BE2C (cell line): ENCODE data around the gene PPP2R1B.

ENCODE experiments used
- DNase-seq: peaks from one replicate; pipeline ENCODE4 v3.0.0-alpha.2; 2020
- H3K27me3 ChIP-seq: fragments of 250-450 bp; sonication (Bioruptor Pico); 2 replicates; pipeline ENCODE4 v1.5.1; 2020; ENCODE audit warnings: mild to moderate bottlenecking
- H3K36me3 ChIP-seq: fragments of 250-450 bp; sonication (Bioruptor Pico); 2 replicates; pipeline ENCODE4 v1.5.1; 2020; ENCODE audit warnings: mild to moderate bottlenecking
- H3K4me1 ChIP-seq: fragments of 250-450 bp; sonication (Bioruptor Pico); 2 replicates; pipeline ENCODE4 v1.5.1; 2020
- H3K4me3 ChIP-seq: 2 replicates; pipeline ENCODE4 v1.5.1; 2011; ENCODE audit warnings: low read depth, low read length
- H3K9me3 ChIP-seq: fragments of 250-450 bp; sonication (Bioruptor Pico); 2 replicates; pipeline ENCODE4 v1.5.1; 2020
- TF ChIP-seq, protein P1 (sequence below): IDR thresholded peaks from 2 replicates; pipeline ENCODE4 v1.5.1; 2012; ENCODE audit warnings: mild to moderate bottlenecking, low read depth, low read length

The PPP2R1B gene

GRCh38 chr11:111749646-111750045, 16.5 kb downstream of the PPP2R1B start:
- no peak for DNase-seq
- no peaks in the 10 kb centered on the region for H3K4me1 ChIP-seq
- H3K36me3 ChIP-seq: peaks cover 44% of the 10 kb centered on the region
- H3K27me3 ChIP-seq: no peaks in the 10 kb centered on the region
- TF ChIP-seq, protein P1, sequence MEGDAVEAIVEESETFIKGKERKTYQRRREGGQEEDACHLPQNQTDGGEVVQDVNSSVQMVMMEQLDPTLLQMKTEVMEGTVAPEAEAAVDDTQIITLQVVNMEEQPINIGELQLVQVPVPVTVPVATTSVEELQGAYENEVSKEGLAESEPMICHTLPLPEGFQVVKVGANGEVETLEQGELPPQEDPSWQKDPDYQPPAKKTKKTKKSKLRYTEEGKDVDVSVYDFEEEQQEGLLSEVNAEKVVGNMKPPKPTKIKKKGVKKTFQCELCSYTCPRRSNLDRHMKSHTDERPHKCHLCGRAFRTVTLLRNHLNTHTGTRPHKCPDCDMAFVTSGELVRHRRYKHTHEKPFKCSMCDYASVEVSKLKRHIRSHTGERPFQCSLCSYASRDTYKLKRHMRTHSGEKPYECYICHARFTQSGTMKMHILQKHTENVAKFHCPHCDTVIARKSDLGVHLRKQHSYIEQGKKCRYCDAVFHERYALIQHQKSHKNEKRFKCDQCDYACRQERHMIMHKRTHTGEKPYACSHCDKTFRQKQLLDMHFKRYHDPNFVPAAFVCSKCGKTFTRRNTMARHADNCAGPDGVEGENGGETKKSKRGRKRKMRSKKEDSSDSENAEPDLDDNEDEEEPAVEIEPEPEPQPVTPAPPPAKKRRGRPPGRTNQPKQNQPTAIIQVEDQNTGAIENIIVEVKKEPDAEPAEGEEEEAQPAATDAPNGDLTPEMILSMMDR: no peak
- H3K9me3 ChIP-seq: no peaks in the 10 kb centered on the region
- H3K4me3 ChIP-seq: no peak overlapping the region

DNA sequence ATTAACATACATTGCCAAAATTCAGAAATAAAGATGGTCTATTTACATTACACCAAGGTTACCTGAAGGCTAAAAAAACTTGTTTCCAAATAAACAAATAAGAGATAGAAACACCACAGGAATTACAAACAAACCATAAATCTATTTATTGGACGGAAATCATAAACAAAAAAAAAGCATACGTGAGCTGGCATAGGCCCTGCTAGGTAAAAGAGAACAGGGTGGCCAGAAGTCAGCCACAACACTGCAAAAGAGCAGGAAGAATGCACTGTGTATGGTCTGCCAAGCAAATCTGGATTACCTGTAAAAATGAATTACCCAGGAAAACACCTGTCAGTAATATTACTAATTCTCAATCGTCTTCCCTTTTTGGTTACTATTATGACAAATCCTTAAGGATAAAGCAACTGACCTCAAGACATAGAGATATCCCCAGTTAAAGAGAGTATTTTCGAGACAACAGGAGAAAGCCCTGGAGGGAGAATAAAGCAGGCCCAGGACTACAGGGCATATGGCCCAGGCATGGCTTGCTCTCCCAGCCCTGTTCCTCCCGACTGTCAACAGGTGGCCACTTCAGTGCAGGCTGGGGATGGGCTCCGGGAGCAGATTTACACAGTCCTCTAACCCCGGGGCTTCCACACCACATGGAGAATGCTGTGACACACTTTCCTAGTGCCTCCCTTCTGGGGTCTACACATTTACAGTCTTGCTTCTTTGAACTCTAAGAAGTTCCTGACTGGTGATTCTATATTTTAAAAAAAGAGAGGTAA, 18.0 kb downstream of the PPP2R1B start:
- H3K36me3 ChIP-seq: peaks cover 41% of the 10 kb centered on the region
- no peaks in the 10 kb centered on the region for H3K27me3 ChIP-seq
- TF ChIP-seq, protein P1: no peak
- no peak overlapping the region for H3K4me3 ChIP-seq
- no peak for DNase-seq
- H3K9me3 ChIP-seq: no peaks in the 10 kb centered on the region
- H3K4me1 ChIP-seq: no peaks in the 10 kb centered on the region

DNA sequence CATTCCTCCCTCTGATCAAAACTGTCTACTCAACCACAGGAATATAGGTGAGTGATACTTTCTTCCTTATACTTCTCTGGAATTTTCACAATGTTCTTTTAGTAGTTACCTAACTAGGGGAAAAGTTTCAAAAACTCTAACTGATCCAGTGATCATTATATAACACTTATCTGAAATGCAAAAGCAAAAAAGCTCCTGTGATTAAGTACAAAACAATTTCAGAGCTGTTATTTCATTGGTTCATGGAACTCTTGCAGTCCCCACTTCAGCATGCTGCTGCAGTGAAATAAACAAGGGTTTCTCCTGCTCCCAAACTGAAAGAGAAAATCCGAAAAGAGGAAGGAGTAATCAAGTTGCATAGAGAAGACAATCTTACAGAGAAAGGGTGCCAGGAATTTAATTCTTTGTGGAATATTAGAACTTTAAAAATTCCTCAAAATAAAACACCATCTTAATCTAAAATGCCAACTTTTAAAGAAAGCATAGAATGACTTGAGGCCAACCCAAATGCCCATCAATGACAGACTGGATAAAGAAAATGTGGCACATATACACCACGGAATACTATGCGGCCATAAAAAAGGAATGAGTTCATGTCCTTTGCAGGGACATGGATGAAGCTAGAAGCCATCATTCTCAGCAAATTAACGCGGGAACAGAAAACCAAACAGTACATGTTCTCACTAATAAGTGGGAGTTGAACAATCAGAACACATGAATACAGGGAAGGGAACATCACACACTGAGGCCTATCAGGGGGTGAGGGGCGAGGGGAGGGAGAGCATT, 20.3 kb downstream of the PPP2R1B start:
- no peaks in the 10 kb centered on the region for H3K27me3 ChIP-seq
- H3K4me3 ChIP-seq: no peak overlapping the region
- TF ChIP-seq, protein P1: no peak
- DNase-seq: no peak
- no peaks in the 10 kb centered on the region for H3K9me3 ChIP-seq
- H3K36me3 ChIP-seq: peaks cover 42% of the 10 kb centered on the region
- no peaks in the 10 kb centered on the region for H3K4me1 ChIP-seq

DNA sequence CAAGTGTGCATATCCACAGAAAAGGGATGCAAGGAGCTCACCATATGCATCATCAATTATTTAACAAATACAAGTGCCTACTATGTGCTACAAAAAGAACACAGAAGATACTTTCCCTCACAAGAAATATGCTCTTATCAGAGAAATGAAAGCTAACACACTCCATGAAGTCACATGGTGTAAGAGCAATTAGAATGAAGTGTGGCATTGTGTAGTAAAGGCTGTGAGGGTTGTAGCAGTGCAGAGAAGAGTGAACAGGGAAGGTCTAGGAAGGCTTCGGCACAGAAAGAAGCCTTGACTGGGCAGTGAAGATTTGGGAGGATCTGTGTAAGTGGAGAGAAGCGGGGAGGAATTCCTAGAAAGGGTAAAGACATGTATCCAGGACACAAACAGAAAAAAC, 22.5 kb downstream of the PPP2R1B start:
- Histone ChIP-seq H3K27me3 (no peaks in the 10 kb centered on the region), H3K4me1 (no peaks in the 10 kb centered on the region), H3K4me3 (no peak overlapping the region), H3K36me3 (peaks cover 35% of the 10 kb centered on the region), H3K9me3 (no peaks in the 10 kb centered on the region)
- DNase-seq: no peak
- TF ChIP-seq, protein P1: no peak

- Histone ChIP-seq H3K4me3 (no peak overlapping the region), H3K4me1 (no peaks in the 10 kb centered on the region; the same call in 1 of the 2 replicates), H3K9me3 (no peaks in the 10 kb centered on the region), H3K27me3 (no peaks in the 10 kb centered on the region), H3K36me3 (peaks cover 30% of the 10 kb centered on the region)
- no peak for DNase-seq
- TF ChIP-seq, protein P1: no peak
These were observed 24.4 kb downstream of the PPP2R1B start for GRCh38 chr11:111741751-111742150.

DNA sequence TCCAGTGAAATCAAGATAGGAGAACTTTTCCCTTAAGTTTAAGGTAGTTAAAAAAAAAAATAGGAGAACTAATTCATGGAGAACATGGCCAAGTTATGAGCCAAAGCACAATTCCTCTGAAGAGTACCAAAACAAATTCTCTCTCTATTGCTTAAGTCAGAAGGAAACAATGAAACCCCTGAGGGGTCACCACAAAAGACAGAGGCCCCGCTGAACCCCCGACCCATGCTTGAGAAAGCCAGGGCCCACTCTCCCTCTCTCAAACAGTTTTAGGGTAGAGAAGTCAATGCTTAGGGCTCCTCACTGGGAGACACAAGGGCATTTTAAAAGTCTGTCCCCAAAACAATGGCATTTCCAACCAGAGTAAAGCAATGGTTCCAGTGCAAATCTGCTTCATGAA, 26.9 kb downstream of the PPP2R1B start:
- Histone ChIP-seq H3K36me3 (peaks cover 22% of the 10 kb centered on the region), H3K9me3 (no peaks in the 10 kb centered on the region), H3K4me1 (peaks cover 14% of the 10 kb centered on the region), H3K4me3 (no peak overlapping the region), H3K27me3 (no peaks in the 10 kb centered on the region)
- TF ChIP-seq, protein P1: no peak
- DNase-seq: no peak
